ENCODE data around the gene KIAA0040. TPM values are rescaled to one million over a fixed set of nuclear protein-coding genes. Genes with fewer than 3 reads are reported as not detected.

KIAA0040 gene
- total and polyA plus RNA-seq, 2 donors (not counting 1 experiment from before 2014, with no cell fraction given), result 93.6 to 106 TPM

DNA sequence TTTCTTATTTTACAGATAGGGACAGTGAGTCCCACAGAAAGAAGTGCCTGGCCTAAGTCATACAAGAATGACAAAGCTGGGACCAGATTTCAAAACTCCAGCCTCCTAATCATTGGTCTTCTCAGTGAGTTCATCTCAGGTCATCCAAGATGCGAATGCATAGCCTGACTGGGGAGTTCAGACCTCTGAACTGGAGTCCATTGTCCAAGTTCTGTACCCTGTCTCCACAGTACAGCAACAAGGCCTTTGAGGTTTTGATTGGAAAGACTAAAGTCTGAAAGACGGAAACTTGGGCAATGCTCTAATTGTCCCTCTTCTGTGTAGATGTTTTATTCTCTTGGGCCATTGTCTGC lies 63.0 kb downstream of the KIAA0040 start:
- TF ChIP-seq EZH2 (IDR thresholded peaks at IDR 0.05; ENCODE audit: borderline replicate concordance, insufficient read depth, low read depth, low read length, poor library complexity, severe bottlenecking), result no peak
- TF ChIP-seq, protein P1, sequence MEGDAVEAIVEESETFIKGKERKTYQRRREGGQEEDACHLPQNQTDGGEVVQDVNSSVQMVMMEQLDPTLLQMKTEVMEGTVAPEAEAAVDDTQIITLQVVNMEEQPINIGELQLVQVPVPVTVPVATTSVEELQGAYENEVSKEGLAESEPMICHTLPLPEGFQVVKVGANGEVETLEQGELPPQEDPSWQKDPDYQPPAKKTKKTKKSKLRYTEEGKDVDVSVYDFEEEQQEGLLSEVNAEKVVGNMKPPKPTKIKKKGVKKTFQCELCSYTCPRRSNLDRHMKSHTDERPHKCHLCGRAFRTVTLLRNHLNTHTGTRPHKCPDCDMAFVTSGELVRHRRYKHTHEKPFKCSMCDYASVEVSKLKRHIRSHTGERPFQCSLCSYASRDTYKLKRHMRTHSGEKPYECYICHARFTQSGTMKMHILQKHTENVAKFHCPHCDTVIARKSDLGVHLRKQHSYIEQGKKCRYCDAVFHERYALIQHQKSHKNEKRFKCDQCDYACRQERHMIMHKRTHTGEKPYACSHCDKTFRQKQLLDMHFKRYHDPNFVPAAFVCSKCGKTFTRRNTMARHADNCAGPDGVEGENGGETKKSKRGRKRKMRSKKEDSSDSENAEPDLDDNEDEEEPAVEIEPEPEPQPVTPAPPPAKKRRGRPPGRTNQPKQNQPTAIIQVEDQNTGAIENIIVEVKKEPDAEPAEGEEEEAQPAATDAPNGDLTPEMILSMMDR (IDR thresholded peaks at IDR 0.05), result no peak
- peaks cover 2% of the 10 kb centered on the region for H3K27me3 Mint-ChIP-seq
- no peak overlapping the region for H3K4me2 ChIP-seq (replicated peaks; ENCODE audit: low read depth, low read length, poor library complexity, severe bottlenecking)
- no peaks in the 10 kb centered on the region for H3K9me3 ChIP-seq (ENCODE audit: control extremely low read depth in 1 of 3, control insufficient read depth in 2 of 3, insufficient read depth in 1 of 3, low read length in 2 of 3)
- peaks cover 0 to 2% of the 10 kb centered on the region in 2 donors for H3K4me1 ChIP-seq (ENCODE audit: control insufficient read depth in 2 of 2, insufficient read depth in 2 of 2, low read length in 2 of 2)
- H3K4me3 ChIP-seq (ENCODE audit: control extremely low read depth in 1 of 5, extremely low read depth in 1 of 5, insufficient read depth in 1 of 5, low read depth in 2 of 5, low read length in 4 of 5), result no peak overlapping the region
- H3K27me3 ChIP-seq (replicated peaks in 1 of 4; ENCODE audit: control extremely low read depth in 1 of 4, control insufficient read depth in 3 of 4, insufficient read depth in 4 of 4, low read length in 3 of 4), result no peaks in the 10 kb centered on the region
- H3K27ac ChIP-seq (ENCODE audit: low read length in 2 of 2), result no peak overlapping the region
- no peaks in the 10 kb centered on the region for H3K79me2 ChIP-seq (ENCODE audit: control insufficient read depth, insufficient read depth, low read length)
- intact Hi-C loops (cut with micrococcal nuclease), result loop anchor here (5.0 kb wide), 1 partner anchor 872 kb away; no protein-coding TSS in a partner anchor
- CTCF ChIA-PET, result interaction anchor here (1.6 to 1.8 kb wide), 2 partner anchors 22 to 100 kb away, joined by 6 to 7 read pairs; no protein-coding TSS in a partner anchor
- H3K9ac ChIP-seq (ENCODE audit: low read length), result no peak overlapping the region
- H2AFZ ChIP-seq (ENCODE audit: insufficient read depth, low read depth, low read length, poor library complexity, severe bottlenecking), result no peak overlapping the region
- H3K36me3 ChIP-seq (replicated peaks in 1 of 2; ENCODE audit: control extremely low read depth in 1 of 2, control insufficient read depth in 1 of 2, extremely low read depth in 1 of 2, insufficient read depth in 2 of 2, low read length in 1 of 2), result no peaks in the 10 kb centered on the region
- no peaks in the 10 kb centered on the region for H3K9me3 Mint-ChIP-seq (ENCODE audit: insufficient read depth)
- DNase-seq, result no peak
- peaks cover 5% of the 10 kb centered on the region for H3K4me1 Mint-ChIP-seq
- ATAC-seq (ENCODE audit: low read depth), result no peak
- 100% methylated on average over 1 of the region's 2 CpGs for WGBS (ENCODE audit: insufficient coverage)
- POLR2A ChIA-PET, result no interaction called here
- H3K4me3 Mint-ChIP-seq, result no peak overlapping the region
- H3K27ac Mint-ChIP-seq, result no peak overlapping the region
- no peaks in the 10 kb centered on the region for H4K20me1 ChIP-seq (ENCODE audit: control insufficient read depth, insufficient read depth, low read length, poor library complexity, severe bottlenecking)

- no peaks in the 10 kb centered on the region for H3K9me3 ChIP-seq (ENCODE audit: control extremely low read depth in 1 of 3, control insufficient read depth in 2 of 3, insufficient read depth in 1 of 3, low read length in 2 of 3)
- H3K4me2 ChIP-seq (replicated peaks; ENCODE audit: low read depth, low read length, poor library complexity, severe bottlenecking), result no peak overlapping the region
- H3K27ac ChIP-seq (ENCODE audit: low read length in 2 of 2), result no peak overlapping the region
- no peak for TF ChIP-seq EZH2 (IDR thresholded peaks at IDR 0.05; ENCODE audit: borderline replicate concordance, insufficient read depth, low read depth, low read length, poor library complexity, severe bottlenecking)
- TF ChIP-seq, protein P1 (IDR thresholded peaks at IDR 0.05), result no peak
- ATAC-seq (ENCODE audit: low read depth) (no peak), DNase-seq (no peak)
- H3K79me2 ChIP-seq (ENCODE audit: control insufficient read depth, insufficient read depth, low read length), result no peaks in the 10 kb centered on the region
- Mint-ChIP-seq H3K9me3 (ENCODE audit: insufficient read depth) (no peaks in the 10 kb centered on the region), H3K27me3 (no peaks in the 10 kb centered on the region), H3K27ac (no peak overlapping the region), H3K4me3 (no peak overlapping the region), H3K4me1 (peaks cover 3% of the 10 kb centered on the region)
- intact Hi-C loops (cut with micrococcal nuclease), result loop anchor here (5.0 kb wide), 1 partner anchor 872 kb away; no protein-coding TSS in a partner anchor
- H3K36me3 ChIP-seq (replicated peaks in 1 of 2; ENCODE audit: control extremely low read depth in 1 of 2, control insufficient read depth in 1 of 2, extremely low read depth in 1 of 2, insufficient read depth in 2 of 2, low read length in 1 of 2), result no peaks in the 10 kb centered on the region
- ChIA-PET POLR2A (no interaction called here), CTCF (interaction anchor here (0.7 to 1.8 kb wide), 3 partner anchors 23 to 858 kb away, joined by 3 to 7 read pairs (median 6); no protein-coding TSS in a partner anchor)
- H4K20me1 ChIP-seq (ENCODE audit: control insufficient read depth, insufficient read depth, low read length, poor library complexity, severe bottlenecking), result no peaks in the 10 kb centered on the region
- WGBS (ENCODE audit: insufficient coverage), result no CpG with 5 or more reads among the region's 1 CpG
- H3K9ac ChIP-seq (ENCODE audit: low read length), result no peak overlapping the region
- H3K4me1 ChIP-seq (ENCODE audit: control insufficient read depth in 2 of 2, insufficient read depth in 2 of 2, low read length in 2 of 2), result peaks cover 0 to 2% of the 10 kb centered on the region in 2 donors
- H3K4me3 ChIP-seq (ENCODE audit: control extremely low read depth in 1 of 5, extremely low read depth in 1 of 5, insufficient read depth in 1 of 5, low read depth in 2 of 5, low read length in 4 of 5), result no peak overlapping the region
- no peaks in the 10 kb centered on the region for H3K27me3 ChIP-seq (replicated peaks in 1 of 4; ENCODE audit: control extremely low read depth in 1 of 4, control insufficient read depth in 3 of 4, insufficient read depth in 4 of 4, low read length in 3 of 4)
- no peak overlapping the region for H2AFZ ChIP-seq (ENCODE audit: insufficient read depth, low read depth, low read length, poor library complexity, severe bottlenecking)
Measured at GRCh38 chr1:175129182-175129581, 63.4 kb downstream of the KIAA0040 start.

All from B cell (primary cell).